ENCODE measurements around the gene TNFRSF21. TPM values are rescaled to one million over a fixed set of nuclear protein-coding genes. Genes with fewer than 3 reads are reported as not detected.
"Not testable (repeated sequence)": the region's sequence is repeated elsewhere in the genome, so short reads cannot be mapped to it uniquely, and the experiment has no call there.

The TNFRSF21 gene
- polyA plus RNA-seq, 3 donors from 2014 or later = 0.08 to 1.0 (median 0.38) TPM

DNA sequence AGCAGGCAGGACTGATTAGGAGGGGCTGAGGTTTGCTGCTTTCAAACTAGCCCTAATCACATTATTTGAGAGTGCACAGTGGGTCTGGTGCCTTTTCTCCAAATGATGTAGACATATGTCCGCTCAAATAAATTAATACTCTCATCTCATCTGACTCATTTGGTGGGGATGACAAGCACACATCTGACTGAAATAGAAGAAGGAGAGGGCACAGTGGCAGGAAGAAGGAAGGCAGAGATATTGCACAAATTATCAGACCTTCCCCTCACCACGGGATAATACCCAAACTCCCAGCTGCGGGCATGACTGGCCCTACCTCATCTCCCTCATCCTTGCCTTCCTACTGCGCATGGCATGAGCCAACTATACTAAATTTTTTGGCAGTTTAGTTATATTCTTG is 33.9 kb upstream of the TNFRSF21 start:
- Mint-ChIP-seq H3K9me3 (peaks cover 0 to 3% (median 0%) of the 10 kb centered on the region in 6 donors), H3K27me3 (ENCODE audit: low read depth in 3 of 3) (peaks cover 2 to 6% (median 4%) of the 10 kb centered on the region in 3 donors), H3K4me1 (no peaks in the 10 kb centered on the region), H3K36me3 (no peaks in the 10 kb centered on the region), H3K27ac (no peak overlapping the region), H3K4me3 (no peak overlapping the region)
- DNase-seq = no peak

- Mint-ChIP-seq H3K27ac (no peak overlapping the region), H3K9me3 (peaks cover 0 to 3% (median 0%) of the 10 kb centered on the region in 6 donors), H3K27me3 (ENCODE audit: low read depth in 3 of 3) (peaks cover 2 to 10% (median 4%) of the 10 kb centered on the region in 3 donors), H3K4me1 (no peaks in the 10 kb centered on the region), H3K36me3 (no peaks in the 10 kb centered on the region), H3K4me3 (no peak overlapping the region)
- no peak for DNase-seq
Measured at GRCh38 chr6:47342824-47343223, 33.1 kb upstream of the TNFRSF21 start.

- Mint-ChIP-seq H3K36me3 (no peaks in the 10 kb centered on the region), H3K4me1 (no peaks in the 10 kb centered on the region), H3K4me3 (no peak overlapping the region), H3K27ac (no peak overlapping the region), H3K27me3 (ENCODE audit: low read depth in 3 of 3) (peaks cover 0 to 14% (median 3%) of the 10 kb centered on the region in 3 donors), H3K9me3 (peaks cover 0 to 3% (median 0%) of the 10 kb centered on the region in 6 donors)
- no peak for DNase-seq
Measured at GRCh38 chr6:47337519-47337918, 27.8 kb upstream of the TNFRSF21 start.

DNA sequence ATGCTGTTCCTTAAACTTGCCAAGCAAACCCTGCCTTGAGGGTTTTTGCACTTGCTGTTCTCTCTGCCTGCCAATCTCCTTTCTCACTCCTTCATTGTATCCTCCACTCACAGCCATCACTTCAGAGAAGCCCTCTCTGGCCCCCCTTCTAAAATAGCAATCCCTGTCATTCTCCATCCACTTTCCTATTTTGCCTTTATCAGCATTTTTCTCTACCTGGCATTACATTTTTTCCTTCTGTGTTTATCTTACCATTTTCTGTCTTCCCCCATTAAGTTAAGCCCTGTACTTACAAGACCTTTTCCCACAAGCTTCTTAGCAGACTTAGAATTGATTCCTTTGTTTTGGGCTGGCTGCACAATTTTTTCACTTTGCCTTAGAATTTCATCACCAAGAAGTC is 26.6 kb upstream of the TNFRSF21 start:
- H3K9me3 Mint-ChIP-seq = peaks cover 0 to 3% (median 0%) of the 10 kb centered on the region in 6 donors
- DNase-seq = no peak
- peaks cover 0 to 10% (median 3%) of the 10 kb centered on the region in 3 donors for H3K27me3 Mint-ChIP-seq (ENCODE audit: low read depth in 3 of 3)
- H3K36me3 Mint-ChIP-seq = no peaks in the 10 kb centered on the region
- no peak overlapping the region for H3K27ac Mint-ChIP-seq
- no peaks in the 10 kb centered on the region for H3K4me1 Mint-ChIP-seq
- no peak overlapping the region for H3K4me3 Mint-ChIP-seq

DNA sequence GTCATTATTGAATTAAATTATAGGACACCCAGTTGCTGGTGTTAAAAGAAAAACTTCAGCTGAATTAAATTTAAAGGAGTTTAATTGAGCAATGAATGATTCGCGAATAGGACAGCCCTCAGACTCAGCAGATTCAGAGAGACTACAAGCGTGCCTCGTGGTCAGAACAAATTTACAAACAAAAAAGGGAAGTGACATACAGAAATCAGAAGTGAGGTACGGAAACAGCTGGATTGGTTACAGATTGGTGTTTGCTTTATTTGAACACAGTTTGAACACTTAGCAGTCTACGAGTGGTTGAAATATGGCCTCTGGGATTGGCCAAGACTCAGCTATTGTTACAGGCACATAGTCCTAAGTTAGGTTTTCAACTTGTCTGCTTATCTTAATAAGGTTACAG is 25.8 kb upstream of the TNFRSF21 start:
- H3K27ac Mint-ChIP-seq = no peak overlapping the region

GRCh38 chr6:47334334-47334733 is 24.6 kb upstream of the TNFRSF21 start:
- Mint-ChIP-seq H3K4me3 (no peak overlapping the region), H3K4me1 (no peaks in the 10 kb centered on the region), H3K27me3 (ENCODE audit: low read depth in 3 of 3) (peaks cover 0 to 10% (median 6%) of the 10 kb centered on the region in 3 donors), H3K36me3 (no peaks in the 10 kb centered on the region), H3K27ac (no peak overlapping the region), H3K9me3 (peaks cover 0 to 4% (median 0%) of the 10 kb centered on the region in 6 donors)
- no peak for DNase-seq

More for the DNA sequence above, 25.8 kb upstream of the TNFRSF21 start:
- Mint-ChIP-seq H3K27me3 (ENCODE audit: low read depth in 3 of 3) (peaks cover 0 to 10% (median 3%) of the 10 kb centered on the region in 3 donors), H3K4me1 (no peaks in the 10 kb centered on the region), H3K4me3 (no peak overlapping the region), H3K36me3 (no peaks in the 10 kb centered on the region), H3K9me3 (peaks cover 0 to 4% (median 0%) of the 10 kb centered on the region in 6 donors)
- DNase-seq = no peak

- DNase-seq; H3K4me3 Mint-ChIP-seq; H3K27ac Mint-ChIP-seq; H3K27me3 Mint-ChIP-seq (ENCODE audit: low read depth in 3 of 3); H3K36me3 Mint-ChIP-seq; H3K9me3 Mint-ChIP-seq; H3K4me1 Mint-ChIP-seq: not testable (repeated sequence)
Measured at GRCh38 chr6:47328606-47329005, 18.9 kb upstream of the TNFRSF21 start.

GRCh38 chr6:47328139-47328538 is 18.4 kb upstream of the TNFRSF21 start:
- not testable (repeated sequence) for H3K4me3 Mint-ChIP-seq; H3K36me3 Mint-ChIP-seq; DNase-seq; H3K27ac Mint-ChIP-seq; H3K9me3 Mint-ChIP-seq; H3K4me1 Mint-ChIP-seq; H3K27me3 Mint-ChIP-seq (ENCODE audit: low read depth in 3 of 3)

- Mint-ChIP-seq H3K27me3 (ENCODE audit: low read depth in 3 of 3) (peaks cover 0 to 5% (median 2%) of the 10 kb centered on the region in 3 donors), H3K36me3 (no peaks in the 10 kb centered on the region), H3K4me3 (no peak overlapping the region), H3K4me1 (peaks cover 0 to 11% of the 10 kb centered on the region in 2 donors), H3K27ac (no peak overlapping the region), H3K9me3 (peaks cover 0 to 8% (median 0%) of the 10 kb centered on the region in 6 donors)
- DNase-seq = no peak
Measured at GRCh38 chr6:47323887-47324286, 14.2 kb upstream of the TNFRSF21 start.

DNA sequence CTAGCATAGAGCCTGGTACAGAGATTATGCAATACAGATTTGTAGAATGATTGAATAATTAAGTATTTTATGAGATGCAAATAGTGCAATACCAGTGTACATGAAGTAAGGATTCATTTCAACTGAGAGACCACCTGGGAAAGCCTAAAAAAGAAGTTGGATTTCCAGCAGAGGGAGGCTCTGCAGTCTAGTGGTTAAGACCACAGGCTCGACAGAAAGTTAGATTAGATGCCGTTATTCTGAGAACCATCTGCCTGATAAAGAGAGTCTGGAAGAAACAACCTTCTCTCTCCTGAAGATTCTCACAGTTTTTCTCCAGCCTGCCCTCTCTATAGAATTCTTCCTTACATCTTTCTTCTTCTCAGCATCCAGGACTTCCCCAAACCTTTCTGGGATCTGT is 13.6 kb upstream of the TNFRSF21 start:
- Mint-ChIP-seq H3K36me3 (no peaks in the 10 kb centered on the region), H3K27ac (no peak overlapping the region), H3K4me3 (no peak overlapping the region), H3K27me3 (ENCODE audit: low read depth in 3 of 3) (peaks cover 0 to 5% (median 2%) of the 10 kb centered on the region in 3 donors), H3K9me3 (peaks cover 0 to 8% (median 0%) of the 10 kb centered on the region in 6 donors), H3K4me1 (peaks cover 0 to 6% of the 10 kb centered on the region in 2 donors)
- DNase-seq = no peak

- Mint-ChIP-seq H3K27me3 (ENCODE audit: low read depth in 3 of 3) (peaks cover 0 to 10% (median 2%) of the 10 kb centered on the region in 3 donors), H3K27ac (no peak overlapping the region), H3K4me3 (no peak overlapping the region), H3K36me3 (no peaks in the 10 kb centered on the region), H3K9me3 (peaks cover 0 to 8% (median 0%) of the 10 kb centered on the region in 6 donors), H3K4me1 (peaks cover 0 to 6% of the 10 kb centered on the region in 2 donors)
- no peak for DNase-seq
Measured at GRCh38 chr6:47321577-47321976, 11.9 kb upstream of the TNFRSF21 start.

- no peak for DNase-seq
- Mint-ChIP-seq H3K36me3 (no peaks in the 10 kb centered on the region), H3K9me3 (peaks cover 0 to 7% (median 0%) of the 10 kb centered on the region in 6 donors), H3K27ac (no peak overlapping the region), H3K27me3 (ENCODE audit: low read depth in 3 of 3) (peaks cover 0 to 10% (median 5%) of the 10 kb centered on the region in 3 donors), H3K4me1 (peaks cover 0 to 6% of the 10 kb centered on the region in 2 donors), H3K4me3 (no peak overlapping the region)
Measured at GRCh38 chr6:47319867-47320266, 10.2 kb upstream of the TNFRSF21 start.

GRCh38 chr6:47319382-47319781 is 9.7 kb upstream of the TNFRSF21 start:
- H3K27ac Mint-ChIP-seq = no peak overlapping the region
- H3K4me1 Mint-ChIP-seq = peaks cover 0 to 6% of the 10 kb centered on the region in 2 donors
- peaks cover 0 to 10% (median 5%) of the 10 kb centered on the region in 3 donors for H3K27me3 Mint-ChIP-seq (ENCODE audit: low read depth in 3 of 3)
- DNase-seq = no peak
- peaks cover 0 to 7% (median 0%) of the 10 kb centered on the region in 6 donors for H3K9me3 Mint-ChIP-seq
- H3K36me3 Mint-ChIP-seq = no peaks in the 10 kb centered on the region
- H3K4me3 Mint-ChIP-seq = no peak overlapping the region

GRCh38 chr6:47318236-47318989 is 8.7 kb upstream of the TNFRSF21 start:
- Mint-ChIP-seq H3K36me3 (no peaks in the 10 kb centered on the region), H3K4me3 (no peak overlapping the region), H3K4me1 (peaks cover 0 to 6% of the 10 kb centered on the region in 2 donors), H3K9me3 (peaks cover 0 to 6% (median 0%) of the 10 kb centered on the region in 6 donors), H3K27ac (no peak overlapping the region), H3K27me3 (ENCODE audit: low read depth in 3 of 3) (peaks cover 0 to 11% (median 5%) of the 10 kb centered on the region in 3 donors)
- no peak for DNase-seq

Data from immature natural killer cell (primary cell).